GM18867 (cell line): ENCODE measurements around the gene PTPRB.
A peak's percentile ranks its signal among the peaks of the same experiment; 100 is the strongest.

ENCODE experiments used
- ATAC-seq: cut with Tn5 transposase; IDR thresholded peaks from one replicate; pipeline ENCODE4 v1.9.1; 2021; ENCODE audit warnings: mild to moderate bottlenecking, moderate library complexity; ENCODE audit not compliant: unreplicated experiment

The PTPRB gene

DNA sequence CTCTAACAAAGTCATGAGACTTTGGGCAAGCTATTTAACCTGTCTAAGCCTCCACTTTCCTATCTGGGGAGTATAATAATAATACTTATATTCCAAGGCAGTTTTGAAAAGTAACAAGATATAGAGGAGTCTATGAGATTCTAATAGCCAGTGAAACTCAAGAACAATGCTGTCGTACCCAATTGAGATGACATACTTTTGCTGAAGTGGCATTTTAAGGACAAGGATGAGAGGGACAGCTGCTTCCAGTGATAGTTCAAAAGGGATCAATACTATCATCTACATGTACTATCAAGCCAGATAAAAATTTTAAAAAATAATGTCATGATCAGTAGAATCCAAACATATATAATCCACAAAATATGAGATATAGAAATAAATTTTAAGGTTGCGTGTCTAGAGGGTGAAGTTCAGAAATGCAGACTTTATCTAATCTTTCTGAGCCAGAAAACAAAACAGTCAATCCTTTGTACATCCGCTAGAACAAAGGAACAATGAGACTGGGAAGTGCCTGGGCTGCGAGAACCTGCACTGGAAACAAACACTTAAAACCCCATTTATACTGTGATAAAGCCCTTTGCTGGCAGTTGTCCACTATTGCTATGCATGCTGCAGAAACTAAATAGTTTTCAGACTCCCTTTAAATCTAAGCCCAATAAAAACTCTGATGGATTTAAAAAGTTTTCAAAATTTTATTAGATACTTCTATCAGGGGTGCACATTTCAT, 38.6 kb downstream of the PTPRB start:
- no peak for ATAC-seq

DNA sequence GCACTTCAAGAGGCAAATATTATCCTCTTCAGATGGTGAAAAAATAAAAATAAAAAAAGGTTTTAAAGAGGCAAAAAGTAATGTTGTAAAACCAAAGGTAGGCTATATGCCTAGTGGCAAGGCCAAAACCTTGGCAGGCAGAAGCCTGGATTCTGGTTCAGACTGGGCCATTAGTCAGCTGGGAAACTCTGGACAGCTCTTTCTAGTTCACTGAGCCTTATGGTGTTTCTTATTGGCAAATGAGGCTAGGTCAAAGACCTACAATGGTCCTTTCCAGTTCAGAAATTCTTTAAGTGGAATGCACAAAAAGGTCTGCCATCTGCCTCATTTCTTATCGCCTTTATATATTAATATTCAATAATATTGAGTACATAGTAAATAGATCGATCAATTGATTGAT, 44.6 kb downstream of the PTPRB start:
- ATAC-seq, result no peak

DNA sequence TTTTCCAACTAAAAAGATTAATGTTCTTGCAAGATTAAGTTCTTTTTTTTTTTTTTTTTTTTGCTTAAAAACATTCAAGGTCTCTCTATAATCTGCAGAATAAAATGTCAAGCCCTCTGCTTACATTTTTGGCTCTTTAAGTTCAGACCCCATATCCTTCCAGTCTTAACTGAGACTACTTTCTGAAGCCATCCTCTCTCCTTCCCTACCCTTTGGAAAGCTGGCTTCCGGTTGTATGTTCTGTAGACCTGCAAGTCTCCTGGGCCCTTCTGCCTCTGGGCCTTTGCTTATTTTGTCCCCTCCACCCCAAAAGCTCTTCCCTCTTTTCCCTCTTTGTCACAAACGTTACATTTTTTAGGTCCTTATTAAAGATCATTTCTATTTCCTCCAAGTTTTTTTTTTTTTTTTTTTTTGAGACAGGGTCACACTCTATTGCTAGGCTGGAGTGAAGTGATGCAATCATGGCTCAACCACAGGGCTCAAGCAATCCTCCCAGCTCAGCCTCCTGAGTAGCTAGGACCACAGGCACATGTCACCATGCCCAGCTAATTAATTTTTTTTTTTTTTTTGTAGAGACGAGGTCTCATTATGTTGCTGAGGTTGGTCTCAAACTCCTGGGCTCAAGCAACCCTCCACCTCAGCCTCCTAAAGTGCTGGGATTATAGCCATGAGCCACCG, 46.5 kb downstream of the PTPRB start:
- no peak for ATAC-seq

DNA sequence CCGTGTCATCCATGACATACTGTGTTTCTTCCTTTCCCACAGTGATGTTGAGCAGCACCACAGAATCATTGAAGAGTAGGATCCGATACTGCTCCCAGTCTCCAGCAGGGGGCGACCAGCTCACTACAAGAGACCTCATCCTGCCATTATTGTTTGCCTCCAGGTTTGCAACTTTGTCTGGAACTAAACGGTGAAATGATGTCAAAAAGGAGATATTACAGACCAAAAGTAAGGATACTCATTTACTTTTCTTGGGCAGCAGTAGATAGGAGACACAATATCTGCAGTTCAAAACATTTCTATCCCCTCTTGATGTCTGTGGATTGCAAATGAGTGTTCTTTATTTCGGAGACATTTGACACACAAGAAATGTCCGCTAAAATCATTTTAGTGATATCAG, 47.2 kb downstream of the PTPRB start:
- peak; percentile 96 for ATAC-seq

DNA sequence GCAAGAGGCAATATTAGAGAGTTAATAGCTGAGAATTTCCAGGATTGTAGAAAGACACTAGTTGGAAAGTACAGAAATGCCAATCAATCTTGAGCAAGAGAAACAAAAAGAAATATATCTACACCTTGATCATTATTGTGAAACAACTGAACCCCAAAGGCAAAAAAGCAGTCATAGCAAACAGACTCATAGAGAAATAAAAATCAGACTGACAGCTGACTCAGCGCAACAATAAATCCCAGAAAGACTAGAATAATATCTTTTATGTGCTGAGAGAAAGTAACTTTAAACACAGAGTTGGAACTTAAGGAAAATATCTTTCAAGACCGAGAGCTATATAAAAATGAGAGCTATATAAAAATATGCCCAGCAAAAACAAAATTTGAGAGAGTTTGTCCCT, 52.9 kb downstream of the PTPRB start:
- no peak for ATAC-seq

DNA sequence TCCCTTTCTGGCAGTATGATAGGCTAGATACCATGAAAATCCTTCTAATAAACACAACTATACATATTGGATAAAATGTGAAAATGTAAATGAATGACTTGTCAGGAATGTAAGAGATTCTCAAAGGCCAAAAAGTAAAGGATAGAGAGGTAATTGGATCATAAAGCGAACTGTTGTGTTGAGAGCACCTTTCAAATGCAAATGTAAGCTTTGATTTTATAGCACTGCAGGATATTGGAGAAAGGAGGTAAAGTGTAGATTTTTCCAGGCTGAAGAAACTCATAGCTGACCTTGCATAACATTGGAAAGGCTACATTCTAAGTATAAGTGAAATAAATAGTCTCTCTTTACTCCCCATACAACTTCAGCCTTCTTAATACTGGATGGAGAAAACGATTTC, 54.0 kb downstream of the PTPRB start:
- no peak for ATAC-seq

DNA sequence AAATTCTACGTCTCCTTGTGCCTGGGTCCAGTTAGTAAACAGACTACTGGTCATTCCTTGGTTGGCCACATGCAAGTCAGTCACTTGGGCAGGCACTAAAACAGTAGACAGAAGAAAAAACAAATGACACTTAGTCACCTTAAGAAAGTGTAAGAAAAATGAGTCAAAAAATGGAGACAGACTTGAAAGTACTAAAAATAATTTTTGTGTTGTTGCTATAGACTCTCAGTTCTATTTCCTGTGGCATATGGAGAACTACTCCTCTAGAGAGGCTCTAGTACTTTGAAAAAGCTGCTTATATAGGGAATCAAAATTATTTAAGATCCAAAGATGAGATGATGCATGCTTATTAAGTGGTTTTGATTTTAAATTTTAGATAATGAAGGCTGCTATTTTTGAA, 56.0 kb downstream of the PTPRB start:
- no peak for ATAC-seq

DNA sequence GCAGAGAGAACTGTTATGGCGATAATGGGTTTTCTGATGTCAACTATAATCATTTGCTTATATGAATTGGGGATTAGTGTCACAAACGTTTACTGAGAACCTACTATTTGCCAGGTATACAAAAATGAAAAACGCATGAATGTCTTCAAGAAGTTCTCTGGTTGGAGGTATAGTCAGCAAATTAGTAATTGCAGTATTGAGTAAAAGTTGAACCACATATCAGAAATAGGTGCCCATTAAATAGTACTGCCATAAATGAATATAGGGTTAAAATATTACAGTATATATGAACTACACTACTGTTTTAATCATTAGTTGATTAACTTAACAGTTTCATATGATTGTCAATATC, 60.0 kb downstream of the PTPRB start:
- no peak for ATAC-seq

DNA sequence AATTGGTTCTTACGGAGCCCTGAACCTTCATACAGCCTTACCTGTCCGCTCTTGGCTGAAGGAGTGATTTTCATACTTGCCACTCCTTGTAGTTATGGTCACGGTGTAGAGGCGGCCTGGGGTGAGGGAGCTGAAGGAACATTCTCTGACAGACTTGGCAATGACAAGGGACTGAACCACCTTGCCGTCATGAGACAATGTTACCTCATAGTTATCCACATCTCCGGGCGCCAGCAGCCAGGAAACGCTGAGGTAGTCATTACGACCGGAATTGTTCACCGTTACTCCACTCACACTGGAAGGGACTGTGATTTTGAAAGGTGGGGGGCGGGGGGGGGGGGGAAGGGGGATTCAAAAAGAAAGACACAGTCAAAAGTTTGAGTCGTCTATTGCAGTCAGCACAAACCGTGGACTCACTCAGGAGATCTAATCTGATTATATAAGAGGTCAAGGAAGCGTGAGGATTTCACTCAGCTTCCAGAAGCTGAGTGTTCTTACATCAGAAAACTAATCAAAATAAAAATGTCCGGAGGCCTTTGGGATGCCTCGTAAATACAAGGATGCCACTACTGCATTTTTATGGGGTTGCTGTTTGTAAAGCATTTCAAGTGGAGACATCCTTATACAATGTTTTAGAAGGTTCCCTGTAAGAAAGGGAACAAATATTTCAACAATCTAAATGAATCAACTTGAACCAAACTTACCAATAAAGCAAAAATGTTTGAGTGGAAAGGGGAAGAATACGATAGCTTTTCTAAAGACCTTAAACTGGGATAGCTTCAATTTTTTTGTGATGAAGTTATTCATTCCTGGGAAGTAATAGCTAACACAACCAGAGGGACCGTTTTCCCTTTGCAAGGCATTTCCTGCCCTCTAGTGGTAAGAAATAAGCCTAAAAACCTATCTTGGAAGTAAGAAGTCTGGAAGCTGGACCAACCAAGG, 60.6 kb downstream of the PTPRB start:
- ATAC-seq, result peak; percentile 68

DNA sequence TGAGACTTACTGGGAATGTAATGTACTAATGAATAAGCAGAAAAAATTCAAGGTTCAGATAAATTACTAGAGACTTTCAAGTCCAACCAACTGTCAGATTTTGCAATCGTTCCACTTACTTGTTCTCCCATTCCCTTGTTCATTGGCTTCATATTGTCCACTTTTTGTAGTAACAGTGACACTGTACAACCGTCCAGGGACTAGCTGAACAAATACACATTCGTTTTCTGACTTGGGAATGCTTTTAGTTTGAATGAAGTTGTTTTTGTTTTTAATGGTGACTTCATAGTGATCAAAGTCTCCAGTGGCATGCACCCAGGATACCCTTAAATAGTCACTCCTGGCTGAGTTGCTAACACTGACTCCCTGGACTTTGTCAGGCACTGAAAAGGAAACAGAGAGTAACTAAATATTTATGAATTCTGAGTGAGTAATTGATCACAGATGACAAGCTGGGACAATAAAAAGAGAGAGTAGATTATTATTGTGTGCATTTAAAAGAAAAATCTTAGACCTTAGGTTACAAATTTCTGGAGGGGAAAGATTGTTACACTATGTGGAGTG, 65.4 kb downstream of the PTPRB start:
- no peak for ATAC-seq

DNA sequence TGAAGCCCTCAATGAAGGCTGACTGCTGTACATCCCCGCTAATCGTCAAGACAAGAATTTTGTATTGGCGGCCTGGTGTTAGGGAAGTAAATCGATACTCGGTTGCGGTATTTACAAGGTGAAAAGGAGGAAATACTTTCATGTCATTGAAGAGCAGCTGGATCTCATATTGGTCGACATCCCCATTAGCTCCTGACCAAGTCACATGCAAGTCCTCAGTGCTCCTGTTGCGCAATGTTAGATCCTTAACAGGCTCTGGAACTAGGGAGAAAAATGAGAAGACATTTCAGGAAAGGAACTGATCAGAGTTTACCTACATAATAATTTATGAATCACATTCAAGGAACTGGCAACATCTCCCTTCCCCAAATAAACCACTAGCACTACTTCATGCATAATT, 66.2 kb downstream of the PTPRB start:
- no peak for ATAC-seq

DNA sequence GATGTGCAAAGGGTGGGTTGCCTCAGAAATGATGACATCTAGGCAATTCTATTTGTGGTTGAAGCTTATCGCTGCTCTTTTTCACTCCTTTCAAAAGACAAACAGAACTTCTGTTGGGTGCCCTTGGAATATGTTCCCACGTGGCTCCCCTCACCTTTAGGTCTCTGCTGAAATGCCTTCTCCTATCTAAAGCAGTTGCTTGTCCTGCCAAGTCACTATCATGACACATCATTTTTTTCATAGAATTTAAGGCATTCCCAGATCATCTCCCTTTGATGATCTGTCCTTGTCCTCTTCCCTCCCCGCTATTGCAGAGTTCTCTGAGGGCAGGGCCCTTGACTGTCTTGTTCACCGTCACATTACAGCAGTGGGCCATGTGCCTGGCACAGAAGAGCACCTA, 75.7 kb downstream of the PTPRB start:
- ATAC-seq, result no peak

DNA sequence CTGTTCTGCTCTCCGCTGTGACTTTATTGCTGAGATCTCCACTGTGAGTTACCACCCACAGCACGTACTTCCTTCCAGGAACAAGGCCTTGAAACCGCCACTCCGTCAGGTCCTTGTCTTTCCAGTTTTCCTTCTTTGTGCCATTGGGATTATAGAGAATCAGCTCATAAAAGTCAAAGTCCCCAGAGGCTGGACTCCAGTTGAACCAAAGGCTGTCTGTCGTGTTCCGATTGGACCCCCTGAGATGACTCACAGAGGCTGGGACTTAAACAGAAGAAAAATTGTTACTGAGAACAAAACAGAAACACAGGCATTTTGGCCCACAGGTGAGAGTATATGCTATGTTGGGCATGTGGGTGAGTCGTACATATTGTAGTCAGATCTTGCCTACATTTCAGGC, 76.6 kb downstream of the PTPRB start:
- no peak for ATAC-seq

DNA sequence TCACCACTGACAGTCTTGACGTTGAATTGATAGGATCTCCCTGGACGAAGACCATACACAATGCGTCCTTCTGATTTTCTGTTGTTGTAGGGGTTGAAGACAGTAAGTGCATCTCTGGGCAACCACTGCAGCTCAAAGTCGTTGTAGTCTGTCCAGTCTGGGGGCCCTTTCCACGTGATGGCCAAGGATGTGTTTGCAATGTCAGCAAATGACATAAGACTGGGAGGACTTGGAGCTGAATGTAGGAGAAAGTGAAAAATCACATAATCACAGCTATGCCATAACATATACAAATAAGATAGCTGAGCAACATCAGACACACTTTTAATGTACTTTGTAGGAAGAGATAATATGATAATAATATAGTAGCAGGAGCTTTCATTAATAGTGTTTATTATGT, 77.8 kb downstream of the PTPRB start:
- ATAC-seq, result no peak

DNA sequence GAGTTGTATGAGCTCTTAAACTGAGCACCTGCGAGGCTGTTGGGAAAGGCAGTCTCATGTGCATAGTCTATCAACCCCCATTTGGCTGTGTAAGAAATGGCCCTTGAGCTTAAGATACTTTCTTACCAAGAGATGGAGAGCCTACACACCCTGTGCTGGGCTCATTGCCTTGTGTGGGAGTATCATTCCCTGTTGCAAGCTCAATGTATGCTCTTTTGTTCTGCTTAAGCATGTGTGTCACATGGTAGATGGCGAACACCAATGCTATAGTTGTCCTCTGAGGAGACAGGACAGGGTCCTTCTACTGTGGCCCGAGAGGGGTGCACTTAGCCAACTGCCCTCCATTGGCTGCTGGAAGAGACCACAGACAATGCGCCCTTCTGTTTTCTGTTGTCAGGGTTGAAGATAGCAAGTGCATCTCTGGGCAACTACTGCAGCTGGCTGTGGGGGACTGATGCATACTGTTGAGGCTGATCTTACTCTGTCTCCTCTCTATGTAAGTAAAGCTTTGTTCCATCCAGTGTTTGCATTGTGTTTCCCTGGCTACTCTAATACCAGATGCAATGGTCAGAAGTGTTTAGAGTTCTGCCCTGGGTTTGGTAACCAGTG, 79.5 kb downstream of the PTPRB start:
- ATAC-seq, result no peak

DNA sequence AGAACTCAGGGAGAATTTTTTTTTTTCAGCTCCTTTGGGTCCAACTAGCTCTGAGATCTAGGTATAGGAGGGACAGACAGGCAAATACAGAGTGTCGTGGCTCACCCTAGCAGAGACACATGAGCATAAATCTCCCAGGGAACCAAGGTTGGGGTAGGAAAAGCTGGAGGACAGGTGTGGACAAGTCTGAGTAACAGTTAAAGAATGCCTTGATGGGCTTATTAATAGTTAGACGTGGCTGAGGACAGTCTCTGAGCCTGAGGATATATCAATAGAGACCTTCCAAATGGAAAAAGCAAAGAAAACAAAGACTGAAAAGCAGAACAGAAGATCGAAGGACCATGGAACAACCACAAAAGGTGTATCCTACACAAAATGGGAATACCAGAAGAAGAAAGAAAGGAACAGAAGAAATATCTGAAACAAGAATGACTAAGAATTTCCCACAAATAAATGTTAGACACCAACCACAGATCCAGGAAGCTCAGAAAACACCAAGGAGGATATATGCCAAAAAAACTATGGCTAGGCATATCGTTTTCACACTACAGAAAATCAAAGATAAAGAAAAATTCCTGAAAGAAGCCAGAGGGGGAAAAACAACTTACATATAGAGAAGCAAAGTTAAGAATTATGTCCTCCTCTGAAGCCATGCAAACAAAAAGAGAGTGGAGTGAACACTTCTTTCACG, 80.9 kb downstream of the PTPRB start:
- no peak for ATAC-seq

DNA sequence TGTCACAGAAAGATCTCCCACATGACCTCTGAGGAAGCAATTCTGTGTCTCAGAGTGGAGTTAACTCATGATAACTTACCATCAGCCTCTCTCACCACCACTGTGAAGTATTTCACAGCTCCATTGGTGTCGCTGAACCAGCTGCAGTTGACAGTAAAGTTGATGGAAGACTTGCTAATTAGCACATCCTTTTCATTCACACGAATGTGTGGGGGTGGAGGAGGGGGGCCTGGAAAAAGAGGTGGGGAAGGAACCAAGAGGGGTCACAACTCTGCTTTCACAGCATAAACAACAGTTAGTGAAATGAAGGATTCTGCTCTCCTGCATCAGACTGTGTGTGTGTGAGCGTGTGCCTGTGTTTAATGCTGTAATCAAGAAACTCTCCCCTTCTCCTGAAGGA, 82.1 kb downstream of the PTPRB start:
- ATAC-seq, result no peak

DNA sequence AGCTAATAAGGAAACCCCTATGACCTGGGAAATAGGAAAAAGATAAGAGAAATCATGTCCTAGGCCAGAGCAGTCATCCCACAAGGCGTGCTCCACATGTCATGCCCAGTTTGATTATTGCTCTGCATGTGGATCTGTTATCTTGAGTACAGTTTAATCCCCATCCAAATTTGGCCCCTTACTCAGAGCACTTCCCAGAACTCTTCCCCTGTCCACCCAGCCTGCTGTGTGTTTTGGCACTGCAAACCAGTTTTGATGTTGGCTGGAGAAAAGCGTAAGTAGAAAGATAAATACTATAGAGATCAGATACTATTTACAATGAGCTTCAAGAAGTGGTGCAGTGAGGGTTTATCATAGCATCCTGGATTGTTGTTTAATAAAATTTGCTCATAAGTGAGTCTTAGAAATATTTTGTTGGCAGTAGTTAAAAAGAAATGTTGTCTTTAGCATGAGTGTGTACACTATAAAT, 83.8 kb downstream of the PTPRB start:
- no peak for ATAC-seq

DNA sequence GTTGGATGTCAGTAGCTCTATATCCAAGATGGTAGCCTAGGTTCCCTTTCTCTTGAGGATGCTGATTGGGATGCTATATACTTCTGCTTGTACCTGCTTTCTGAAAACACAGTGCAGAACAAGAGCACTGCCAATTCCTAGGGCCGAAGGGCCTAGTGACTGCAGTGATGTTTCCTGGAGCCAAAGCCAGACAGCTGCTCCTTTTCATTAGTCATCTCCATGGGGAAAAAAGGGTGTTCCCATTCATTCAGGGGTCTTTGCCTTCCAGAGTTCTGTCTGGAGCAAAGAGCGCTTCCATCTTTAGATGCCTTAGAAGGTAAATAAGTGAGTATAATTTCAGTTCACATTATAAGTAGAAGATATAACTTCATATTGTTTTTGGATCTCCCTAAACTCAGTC, 85.5 kb downstream of the PTPRB start:
- no peak for ATAC-seq

DNA sequence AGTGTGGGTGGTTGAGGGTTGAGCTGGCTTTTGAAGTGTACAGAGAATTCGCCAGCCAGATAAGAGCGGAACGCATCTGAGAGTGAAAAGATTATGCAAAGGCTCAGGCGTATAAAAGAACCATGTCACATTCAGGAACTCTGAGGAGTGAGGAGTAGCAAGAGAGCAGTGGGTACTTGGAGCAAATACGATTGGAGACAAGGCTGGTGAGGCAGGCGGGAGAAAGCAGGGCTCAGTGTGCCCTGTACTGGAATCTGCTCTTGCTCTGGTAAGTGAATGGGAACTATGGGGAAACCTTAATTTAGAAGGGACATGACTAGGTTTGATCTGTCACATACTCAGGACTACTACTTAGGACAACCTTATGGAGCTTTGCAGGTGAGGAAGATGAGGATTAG, 87.0 kb downstream of the PTPRB start:
- ATAC-seq, result no peak
